ENCODE results near the gene BCHE. TPM values are rescaled to one million over a fixed set of nuclear protein-coding genes. Genes with fewer than 3 reads are reported as not detected.
"Not testable (repeated sequence)": the region's sequence is repeated elsewhere in the genome, so short reads cannot be mapped to it uniquely, and the experiment has no call there.

Gene BCHE
- total RNA-seq, 5 donors from 2014 or later (not counting 1 experiment from before 2014, with no cell fraction given) = not detected

- CTCF ChIA-PET = no interaction called here
- no peak for DNase-seq
Observed at GRCh38 chr3:165827233-165827632, 10.0 kb downstream of the BCHE start.

GRCh38 chr3:165820671-165821123, 16.5 kb downstream of the BCHE start:
- CTCF ChIA-PET = no interaction called here

More at GRCh38 chr3:165827233-165827632, 10.0 kb downstream of the BCHE start:
- Histone ChIP-seq H3K9me3 (no peaks in the 10 kb centered on the region), H3K27ac (ENCODE audit: low read length) (no peak overlapping the region), H3K27me3 (replicated peaks in 1 of 2; ENCODE audit: control insufficient read depth in 2 of 2, extremely low read depth in 1 of 2, insufficient read depth in 2 of 2, low read length in 1 of 2) (no peaks in the 10 kb centered on the region), H3K4me3 (ENCODE audit: control insufficient read depth in 1 of 2, extremely low read depth in 1 of 2, low read length in 1 of 2) (no peak overlapping the region), H3K36me3 (ENCODE audit: control insufficient read depth in 2 of 2, extremely low read depth in 1 of 2, insufficient read depth in 1 of 2, low read length in 1 of 2) (no peaks in the 10 kb centered on the region), H3K4me1 (ENCODE audit: control insufficient read depth in 1 of 2, extremely low read depth in 1 of 2, insufficient read depth in 2 of 2, low read length in 2 of 2) (no peaks in the 10 kb centered on the region)
- no peak for ATAC-seq (replicated peaks in 1 of 4)
- H3K36me3 Mint-ChIP-seq = no peaks in the 10 kb centered on the region
- no peaks in the 10 kb centered on the region for H3K27me3 Mint-ChIP-seq
- peaks cover 0 to 7% (median 3%) of the 10 kb centered on the region in 3 donors for H3K9me3 Mint-ChIP-seq
- no peaks in the 10 kb centered on the region for H3K4me1 Mint-ChIP-seq
- no peak overlapping the region for H3K27ac Mint-ChIP-seq
- H3K4me3 Mint-ChIP-seq = no peak overlapping the region
- no CpG with 5 or more reads among the region's 1 CpG for WGBS (ENCODE audit: insufficient coverage)
- POLR2A ChIA-PET = no interaction called here

GRCh38 chr3:165817160-165817709, 20.0 kb downstream of the BCHE start:
- ChIA-PET CTCF (no interaction called here), POLR2A (no interaction called here)
- Mint-ChIP-seq H3K9me3 (peaks cover 0 to 14% (median 7%) of the 10 kb centered on the region in 3 donors), H3K4me3 (no peak overlapping the region), H3K27ac (no peak overlapping the region), H3K4me1 (no peaks in the 10 kb centered on the region), H3K36me3 (no peaks in the 10 kb centered on the region), H3K27me3 (no peaks in the 10 kb centered on the region)
- Histone ChIP-seq H3K4me3 (ENCODE audit: control insufficient read depth in 1 of 2, extremely low read depth in 1 of 2, low read length in 1 of 2) (no peak overlapping the region), H3K27ac (ENCODE audit: low read length) (no peak overlapping the region), H3K9me3 (no peaks in the 10 kb centered on the region), H3K4me1 (ENCODE audit: control insufficient read depth in 1 of 2, extremely low read depth in 1 of 2, insufficient read depth in 2 of 2, low read length in 2 of 2) (no peaks in the 10 kb centered on the region), H3K27me3 (replicated peaks in 1 of 2; ENCODE audit: control insufficient read depth in 2 of 2, extremely low read depth in 1 of 2, insufficient read depth in 2 of 2, low read length in 1 of 2) (no peaks in the 10 kb centered on the region), H3K36me3 (ENCODE audit: control insufficient read depth in 2 of 2, extremely low read depth in 1 of 2, insufficient read depth in 1 of 2, low read length in 1 of 2) (no peaks in the 10 kb centered on the region)
- DNase-seq (no peak), ATAC-seq (replicated peaks in 1 of 4) (no peak)
- no CpG with 5 or more reads among the region's 3 CpGs for WGBS (ENCODE audit: insufficient coverage)

More at GRCh38 chr3:165820671-165821123, 16.5 kb downstream of the BCHE start:
- peaks cover 0 to 14% (median 10%) of the 10 kb centered on the region in 3 donors for H3K9me3 Mint-ChIP-seq
- POLR2A ChIA-PET = no interaction called here
- no peaks in the 10 kb centered on the region for H3K27me3 Mint-ChIP-seq
- Histone ChIP-seq H3K4me1 (ENCODE audit: control insufficient read depth in 1 of 2, extremely low read depth in 1 of 2, insufficient read depth in 2 of 2, low read length in 2 of 2) (no peaks in the 10 kb centered on the region), H3K27me3 (replicated peaks in 1 of 2; ENCODE audit: control insufficient read depth in 2 of 2, extremely low read depth in 1 of 2, insufficient read depth in 2 of 2, low read length in 1 of 2) (no peaks in the 10 kb centered on the region), H3K27ac (ENCODE audit: low read length) (no peak overlapping the region), H3K4me3 (ENCODE audit: control insufficient read depth in 1 of 2, extremely low read depth in 1 of 2, low read length in 1 of 2) (no peak overlapping the region), H3K9me3 (no peaks in the 10 kb centered on the region), H3K36me3 (ENCODE audit: control insufficient read depth in 2 of 2, extremely low read depth in 1 of 2, insufficient read depth in 1 of 2, low read length in 1 of 2) (no peaks in the 10 kb centered on the region)
- H3K36me3 Mint-ChIP-seq = no peaks in the 10 kb centered on the region
- no peak overlapping the region for H3K4me3 Mint-ChIP-seq
- ATAC-seq (replicated peaks in 1 of 4) (no peak), DNase-seq (no peak)
- no peaks in the 10 kb centered on the region for H3K4me1 Mint-ChIP-seq
- 100% methylated on average over 1 of the region's 2 CpGs for WGBS (ENCODE audit: insufficient coverage)
- no peak overlapping the region for H3K27ac Mint-ChIP-seq

GRCh38 chr3:165816209-165816608, 21.0 kb downstream of the BCHE start:
- Mint-ChIP-seq H3K27me3 (no peaks in the 10 kb centered on the region), H3K9me3 (peaks cover 0 to 16% (median 7%) of the 10 kb centered on the region in 3 donors)
- 0% methylated on average over 1 of the region's 1 CpG for WGBS (ENCODE audit: insufficient coverage)

GRCh38 chr3:165815682-165816081, 21.5 kb downstream of the BCHE start:
- H3K27me3 Mint-ChIP-seq = no peaks in the 10 kb centered on the region
- no peaks in the 10 kb centered on the region for H3K36me3 ChIP-seq (ENCODE audit: control insufficient read depth in 2 of 2, extremely low read depth in 1 of 2, insufficient read depth in 1 of 2, low read length in 1 of 2)
- no peaks in the 10 kb centered on the region for H3K27me3 ChIP-seq (replicated peaks in 1 of 2; ENCODE audit: control insufficient read depth in 2 of 2, extremely low read depth in 1 of 2, insufficient read depth in 2 of 2, low read length in 1 of 2)
- H3K9me3 ChIP-seq = no peaks in the 10 kb centered on the region
- no peak overlapping the region for H3K27ac ChIP-seq (ENCODE audit: low read length)
- WGBS (ENCODE audit: insufficient coverage) = no CpG with 5 or more reads among the region's 2 CpGs
- peaks cover 0 to 16% (median 7%) of the 10 kb centered on the region in 3 donors for H3K9me3 Mint-ChIP-seq
- H3K4me3 ChIP-seq (ENCODE audit: control insufficient read depth in 1 of 2, extremely low read depth in 1 of 2, low read length in 1 of 2) = no peak overlapping the region
- ATAC-seq (replicated peaks in 1 of 4) (no peak), DNase-seq (no peak)
- CTCF ChIA-PET = no interaction called here
- no peak overlapping the region for H3K27ac Mint-ChIP-seq
- no peaks in the 10 kb centered on the region for H3K4me1 ChIP-seq (ENCODE audit: control insufficient read depth in 1 of 2, extremely low read depth in 1 of 2, insufficient read depth in 2 of 2, low read length in 2 of 2)
- no peaks in the 10 kb centered on the region for H3K36me3 Mint-ChIP-seq
- POLR2A ChIA-PET = no interaction called here
- no peak overlapping the region for H3K4me3 Mint-ChIP-seq
- H3K4me1 Mint-ChIP-seq = no peaks in the 10 kb centered on the region

More at GRCh38 chr3:165816209-165816608, 21.0 kb downstream of the BCHE start:
- ATAC-seq (replicated peaks in 1 of 4) = no peak
- Histone ChIP-seq H3K4me1 (ENCODE audit: control insufficient read depth in 1 of 2, extremely low read depth in 1 of 2, insufficient read depth in 2 of 2, low read length in 2 of 2) (no peaks in the 10 kb centered on the region), H3K27ac (ENCODE audit: low read length) (no peak overlapping the region), H3K27me3 (replicated peaks in 1 of 2; ENCODE audit: control insufficient read depth in 2 of 2, extremely low read depth in 1 of 2, insufficient read depth in 2 of 2, low read length in 1 of 2) (no peaks in the 10 kb centered on the region), H3K4me3 (ENCODE audit: control insufficient read depth in 1 of 2, extremely low read depth in 1 of 2, low read length in 1 of 2) (no peak overlapping the region), H3K9me3 (no peaks in the 10 kb centered on the region), H3K36me3 (ENCODE audit: control insufficient read depth in 2 of 2, extremely low read depth in 1 of 2, insufficient read depth in 1 of 2, low read length in 1 of 2) (no peaks in the 10 kb centered on the region)
- no peaks in the 10 kb centered on the region for H3K36me3 Mint-ChIP-seq
- ChIA-PET POLR2A (no interaction called here), CTCF (no interaction called here)
- H3K27ac Mint-ChIP-seq = no peak overlapping the region
- H3K4me3 Mint-ChIP-seq = no peak overlapping the region
- no peak for DNase-seq
- H3K4me1 Mint-ChIP-seq = no peaks in the 10 kb centered on the region

GRCh38 chr3:165814380-165814779, 22.8 kb downstream of the BCHE start:
- Histone ChIP-seq H3K4me1 (ENCODE audit: control insufficient read depth in 1 of 2, extremely low read depth in 1 of 2, insufficient read depth in 2 of 2, low read length in 2 of 2) (no peaks in the 10 kb centered on the region), H3K9me3 (no peaks in the 10 kb centered on the region), H3K27me3 (replicated peaks in 1 of 2; ENCODE audit: control insufficient read depth in 2 of 2, extremely low read depth in 1 of 2, insufficient read depth in 2 of 2, low read length in 1 of 2) (no peaks in the 10 kb centered on the region), H3K36me3 (ENCODE audit: control insufficient read depth in 2 of 2, extremely low read depth in 1 of 2, insufficient read depth in 1 of 2, low read length in 1 of 2) (no peaks in the 10 kb centered on the region), H3K27ac (ENCODE audit: low read length) (no peak overlapping the region), H3K4me3 (ENCODE audit: control insufficient read depth in 1 of 2, extremely low read depth in 1 of 2, low read length in 1 of 2) (no peak overlapping the region)
- ChIA-PET POLR2A (no interaction called here), CTCF (no interaction called here)
- no peak overlapping the region for H3K27ac Mint-ChIP-seq
- no peak overlapping the region for H3K4me3 Mint-ChIP-seq
- no peaks in the 10 kb centered on the region for H3K27me3 Mint-ChIP-seq
- H3K9me3 Mint-ChIP-seq = peaks cover 0 to 16% (median 7%) of the 10 kb centered on the region in 3 donors
- ATAC-seq (replicated peaks in 1 of 4) (no peak), DNase-seq (no peak)
- 42% methylated on average over 1 of the region's 1 CpG for WGBS (ENCODE audit: insufficient coverage)
- no peaks in the 10 kb centered on the region for H3K4me1 Mint-ChIP-seq
- H3K36me3 Mint-ChIP-seq = no peaks in the 10 kb centered on the region

- DNase-seq; H3K4me3 ChIP-seq (ENCODE audit: control insufficient read depth in 1 of 2, extremely low read depth in 1 of 2, low read length in 1 of 2); H3K36me3 ChIP-seq (ENCODE audit: control insufficient read depth in 2 of 2, extremely low read depth in 1 of 2, insufficient read depth in 1 of 2, low read length in 1 of 2); H3K4me3 Mint-ChIP-seq; H3K27me3 ChIP-seq (replicated peaks in 1 of 2; ENCODE audit: control insufficient read depth in 2 of 2, extremely low read depth in 1 of 2, insufficient read depth in 2 of 2, low read length in 1 of 2); H3K4me1 Mint-ChIP-seq; POLR2A ChIA-PET; H3K4me1 ChIP-seq (ENCODE audit: control insufficient read depth in 1 of 2, extremely low read depth in 1 of 2, insufficient read depth in 2 of 2, low read length in 2 of 2); H3K9me3 ChIP-seq; H3K27ac ChIP-seq (ENCODE audit: low read length); ATAC-seq (replicated peaks in 1 of 4); H3K27ac Mint-ChIP-seq; CTCF ChIA-PET; H3K36me3 Mint-ChIP-seq; H3K27me3 Mint-ChIP-seq; H3K9me3 Mint-ChIP-seq: not testable (repeated sequence)
- 85% methylated on average over 9 of the region's 15 CpGs for WGBS (ENCODE audit: insufficient coverage)
Observed at GRCh38 chr3:165807937-165808336, 29.3 kb downstream of the BCHE start.
